Renal cortical epithelial cell (primary cell): ENCODE measurements around the gene SORCS2. TPM values are rescaled to one million over a fixed set of nuclear protein-coding genes. Genes with fewer than 3 reads are reported as not detected.
A peak's percentile ranks its signal among the peaks of the same experiment; 100 is the strongest.

ENCODE experiments used
- DNase-seq: peaks from one replicate; pipeline ENCODE4 v3.0.0-alpha.2; 2011; ENCODE audit warnings: low read depth
- total RNA-seq: library from RNA; depleted of rRNA; stranded (reverse); fragments of >200 nt; gene quantifications from 2 replicates; pipeline ENCODE4 v1.2.3, GENCODE V29; 2014

SORCS2 gene
- total RNA-seq, result 1.0 and 11.0 TPM in 2 replicates

DNA sequence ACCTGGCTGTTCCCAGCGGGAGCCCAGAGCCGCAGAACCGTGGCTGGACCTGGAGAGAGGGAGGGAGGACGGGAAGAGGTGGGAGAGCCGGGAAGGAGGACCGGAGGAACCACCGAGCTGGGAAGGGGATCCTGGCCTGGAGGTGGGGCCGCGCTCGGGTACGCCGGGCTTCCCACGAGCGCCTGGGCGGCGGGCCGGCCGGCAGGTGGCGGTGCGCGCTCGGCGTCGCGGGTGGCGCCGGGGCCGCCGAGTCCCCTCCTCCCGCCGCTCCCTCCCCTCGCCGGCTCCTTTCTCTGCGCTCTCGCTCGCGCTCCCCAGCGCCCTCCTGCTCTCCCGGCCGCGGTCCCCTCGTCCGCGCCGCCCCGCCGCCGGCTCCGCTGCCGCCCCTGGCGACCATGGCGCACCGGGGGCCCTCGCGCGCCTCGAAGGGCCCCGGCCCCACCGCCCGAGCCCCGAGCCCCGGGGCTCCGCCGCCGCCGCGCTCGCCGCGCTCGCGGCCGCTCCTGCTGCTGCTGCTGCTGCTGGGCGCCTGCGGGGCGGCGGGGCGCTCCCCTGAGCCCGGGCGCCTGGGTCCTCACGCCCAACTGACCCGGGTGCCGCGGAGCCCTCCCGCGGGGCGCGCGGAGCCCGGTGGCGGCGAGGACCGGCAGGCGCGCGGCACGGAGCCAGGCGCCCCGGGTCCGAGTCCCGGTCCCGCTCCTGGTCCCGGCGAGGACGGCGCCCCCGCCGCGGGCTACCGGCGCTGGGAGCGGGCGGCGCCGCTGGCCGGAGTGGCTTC is at the start of gene SORCS2:
TSS of gene SORCS2 (plus strand) at position 287 of the 778 bp plus-strand sequence.
- DNase-seq, result no peak

DNA sequence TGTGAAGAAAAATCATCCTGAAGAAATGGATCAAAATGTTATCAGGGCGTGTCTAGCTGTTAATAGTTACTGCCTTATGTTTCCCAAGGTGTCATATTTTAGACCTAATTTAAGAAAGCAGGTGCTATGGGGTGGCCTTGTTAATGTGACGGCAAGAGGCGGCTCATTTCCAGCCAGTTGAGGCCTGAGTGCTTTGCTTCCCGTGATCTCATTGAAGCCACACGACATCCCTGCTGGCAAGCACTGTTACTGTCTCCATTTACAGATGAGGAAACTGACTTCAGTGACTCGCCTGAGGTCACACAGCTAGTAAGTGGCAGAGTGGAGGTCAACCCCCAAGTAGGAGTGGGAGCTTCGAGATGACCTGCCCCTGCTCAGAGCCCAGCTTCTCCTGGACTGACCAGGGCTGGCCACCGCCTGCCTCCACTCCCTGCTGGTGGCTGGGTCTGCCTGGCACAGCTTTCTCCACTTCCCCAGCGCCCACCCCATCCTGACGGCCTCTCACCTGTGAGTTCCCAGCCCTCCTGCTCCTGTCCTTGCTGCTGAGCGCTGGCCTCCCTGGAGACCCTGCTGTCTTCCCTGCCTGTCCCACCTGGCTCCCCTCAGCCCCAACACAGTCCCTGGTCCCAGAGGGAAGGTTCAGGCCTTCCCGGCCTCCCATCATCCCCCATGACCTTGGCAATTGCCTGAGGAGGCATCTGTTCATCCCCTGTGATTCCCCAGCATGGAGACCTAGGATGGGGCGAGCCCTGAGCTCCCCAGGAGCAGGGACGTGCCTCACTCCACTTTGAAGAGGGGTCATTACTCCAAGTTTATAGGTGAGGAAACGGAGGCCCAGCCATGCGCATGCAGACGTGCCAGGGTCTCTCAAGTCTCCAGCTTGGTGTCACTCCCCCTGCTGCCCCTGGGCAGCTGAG is 47.7 kb upstream of the SORCS2 start:
- DNase-seq, result no peak

- DNase-seq, result no peak
Observed at GRCh38 chr4:7145291-7145934, 46.9 kb upstream of the SORCS2 start.

DNA sequence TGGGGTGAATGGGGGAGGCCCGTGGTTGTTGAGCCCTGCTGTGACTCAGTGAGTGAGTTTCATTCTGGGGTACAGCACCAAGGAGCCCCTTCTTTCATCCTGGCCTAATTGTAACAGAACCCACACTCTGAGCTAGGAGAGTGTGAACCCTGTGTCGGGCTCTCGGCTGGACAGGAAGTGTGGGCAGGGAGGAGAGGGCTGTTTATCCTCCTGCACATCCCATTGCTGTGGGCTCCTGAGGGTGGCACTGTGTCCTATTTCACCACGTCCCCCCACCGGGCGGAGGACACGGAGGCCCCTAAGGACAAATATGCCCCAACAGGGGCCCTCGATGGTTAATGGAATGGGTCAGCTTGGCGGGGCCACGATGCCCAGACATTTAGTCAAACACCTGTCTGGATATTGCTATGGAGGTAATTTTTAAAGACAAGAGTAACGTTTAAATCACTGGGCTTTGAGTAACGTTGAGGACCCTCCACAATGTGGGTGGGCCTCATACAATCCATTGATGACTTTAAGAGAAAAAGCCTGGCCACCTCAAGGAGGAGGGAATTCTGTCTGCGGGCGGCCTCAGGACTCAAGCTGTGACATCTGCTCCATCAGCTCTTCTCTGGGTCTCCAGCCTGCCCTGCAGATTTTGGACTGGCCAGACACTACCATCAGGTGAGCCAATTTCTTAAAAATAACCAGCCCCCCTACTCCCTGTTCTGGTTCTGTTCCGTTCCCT is 46.1 kb upstream of the SORCS2 start:
- no peak for DNase-seq

DNA sequence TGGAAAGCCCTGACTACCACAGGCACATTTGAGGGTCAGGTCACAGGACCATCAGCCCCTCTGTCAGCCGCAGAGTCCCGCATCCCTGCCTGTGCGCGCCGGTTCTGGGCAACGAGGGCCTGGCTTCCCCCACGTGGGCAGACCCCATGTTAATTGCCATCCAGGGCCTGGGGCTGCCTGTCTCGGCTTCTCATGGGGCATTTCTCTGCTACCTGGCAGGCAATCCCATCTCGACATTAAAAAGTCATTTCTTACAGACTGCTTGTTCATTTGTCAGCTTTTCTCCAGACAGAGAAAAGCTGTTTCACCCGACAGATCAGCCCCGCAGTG is 45.6 kb upstream of the SORCS2 start:
- no peak for DNase-seq

GRCh38 chr4:7147261-7147660 is 45.1 kb upstream of the SORCS2 start:
- no peak for DNase-seq

DNA sequence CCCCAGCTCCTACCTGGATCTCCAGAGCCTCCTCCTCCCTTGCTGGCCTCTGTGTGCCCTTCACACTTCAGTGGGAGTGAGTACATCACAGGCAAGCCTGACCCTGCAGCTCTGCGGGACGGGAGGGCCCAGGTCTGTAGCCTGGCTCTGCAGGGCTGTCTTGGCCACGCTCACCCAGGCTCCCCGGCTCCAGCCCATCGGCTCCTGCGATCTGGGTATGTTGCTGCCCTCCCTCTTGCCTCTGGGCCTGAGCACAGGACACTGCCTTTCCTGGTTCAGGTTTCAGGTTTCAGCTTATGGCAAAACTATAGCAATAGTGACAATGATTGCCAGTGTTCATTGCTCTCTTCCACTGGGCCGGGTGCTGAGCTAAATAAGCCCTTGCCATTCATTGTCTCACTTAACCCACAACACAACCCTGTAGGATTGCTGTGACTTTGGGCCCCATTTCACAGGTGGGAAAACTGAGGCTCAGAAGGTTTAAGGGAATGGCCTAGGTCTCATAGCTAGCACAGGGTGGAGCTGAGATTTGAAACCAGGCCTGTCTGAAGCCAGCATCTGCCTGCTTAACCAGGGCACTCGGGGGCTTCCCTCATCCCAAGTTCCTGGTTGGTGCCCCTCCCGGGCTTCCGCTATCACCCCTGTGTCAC is 44.6 kb upstream of the SORCS2 start:
- no peak for DNase-seq

GRCh38 chr4:7148337-7148736 is 44.0 kb upstream of the SORCS2 start:
- no peak for DNase-seq

DNA sequence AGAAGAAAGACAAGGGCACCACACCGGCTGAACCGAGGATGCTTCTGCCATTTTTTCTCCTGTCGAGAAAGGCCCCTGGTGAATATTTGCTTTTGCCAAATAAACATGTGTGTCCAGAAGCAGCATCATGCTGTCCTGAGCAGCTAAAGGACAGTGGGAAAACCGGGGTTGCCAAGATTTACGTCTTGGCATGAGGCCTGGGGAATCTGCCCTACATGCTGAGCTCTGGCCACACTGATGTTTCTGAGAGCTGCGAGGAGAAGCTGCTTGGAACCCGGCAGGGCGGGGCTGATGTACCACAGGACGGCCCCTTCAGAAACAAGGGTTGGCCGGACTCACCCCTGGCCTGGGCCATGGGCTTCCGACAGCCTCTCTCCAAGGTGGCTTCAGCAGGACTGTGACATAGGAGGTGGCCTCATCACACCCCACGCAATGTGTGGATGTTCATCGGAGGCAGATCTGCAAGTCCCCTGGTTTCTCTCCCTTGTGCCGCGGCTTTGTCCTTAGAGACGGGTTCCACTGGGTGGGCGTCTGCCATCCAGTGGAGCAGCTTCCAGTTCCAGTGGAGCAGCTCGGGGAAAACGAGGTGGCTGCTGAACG is 42.2 kb upstream of the SORCS2 start:
- no peak for DNase-seq

DNA sequence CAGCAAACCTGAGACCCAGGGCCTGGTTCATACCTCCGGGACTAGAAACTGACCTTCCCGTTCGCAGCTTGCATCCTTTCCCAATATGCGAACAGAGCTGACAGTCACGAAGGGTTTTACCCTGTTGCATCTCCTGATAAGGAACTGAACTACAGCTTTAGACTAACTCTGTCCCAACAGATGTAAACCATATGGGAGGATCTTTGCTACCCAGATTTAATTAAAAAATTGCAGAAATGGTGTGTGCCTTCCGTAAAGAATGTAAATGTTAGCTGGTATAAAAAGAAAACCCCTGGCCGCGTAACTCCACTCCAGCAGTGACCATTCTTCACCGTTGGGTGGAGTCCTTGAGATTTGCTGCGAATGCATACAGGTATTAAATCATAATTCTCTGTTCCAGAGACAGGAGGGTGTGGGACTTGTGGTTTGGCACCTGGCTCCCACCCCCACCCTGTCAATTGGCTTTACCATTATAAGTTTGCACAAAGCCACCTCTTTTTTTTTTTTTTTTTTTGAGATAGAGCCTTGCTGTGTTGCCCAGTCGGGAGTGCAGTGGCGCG is 40.6 kb upstream of the SORCS2 start:
- DNase-seq, result no peak

DNA sequence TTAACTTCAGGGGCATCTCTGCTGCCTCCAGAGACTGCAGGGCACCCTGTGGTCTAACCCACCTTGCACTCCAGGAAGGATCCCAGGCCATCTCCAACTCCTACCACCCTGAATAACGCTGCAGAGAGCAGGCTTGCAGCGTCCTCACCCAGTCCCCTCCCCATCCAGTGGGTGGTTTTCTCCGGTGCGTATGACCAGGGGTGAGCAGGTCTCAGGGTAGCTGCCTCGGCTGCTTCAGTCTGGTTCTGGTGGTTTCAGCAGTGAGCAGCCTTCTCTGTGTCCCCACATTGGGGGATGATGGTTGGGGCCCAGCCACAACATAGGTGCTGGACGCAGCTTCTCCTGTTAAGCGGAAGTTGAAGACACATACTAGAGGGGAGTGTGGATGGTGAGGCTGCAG is 38.6 kb upstream of the SORCS2 start:
- DNase-seq, result no peak

GRCh38 chr4:7154351-7154981 is 37.9 kb upstream of the SORCS2 start:
- no peak for DNase-seq

DNA sequence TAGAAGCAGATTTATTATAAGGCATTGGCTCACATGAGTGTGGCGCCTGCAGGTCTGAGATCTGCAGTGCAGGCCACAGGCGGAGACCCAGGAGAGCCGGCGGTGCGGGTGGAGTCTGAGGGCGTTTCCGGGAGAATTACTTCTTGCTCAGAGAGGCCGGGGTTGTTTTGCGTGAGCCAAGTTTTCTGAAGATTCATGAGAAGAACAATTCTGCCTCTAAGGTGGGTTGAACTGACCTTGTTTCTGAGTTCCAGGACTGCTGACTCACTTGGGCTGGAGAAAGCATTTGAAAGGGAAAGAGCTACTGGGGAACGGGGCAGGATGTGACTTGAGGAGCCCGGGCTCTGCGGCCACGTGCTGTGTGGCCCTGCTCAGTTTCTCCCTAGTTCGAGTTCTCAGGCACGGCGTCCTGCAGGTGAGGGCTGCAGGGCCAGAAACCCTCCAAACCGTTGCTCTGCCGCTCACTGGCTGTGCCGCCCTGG is 36.7 kb upstream of the SORCS2 start:
- no peak for DNase-seq

- DNase-seq, result no peak
Observed at GRCh38 chr4:7156328-7156727, 36.0 kb upstream of the SORCS2 start.

- no peak for DNase-seq
Observed at GRCh38 chr4:7156761-7157488, 35.4 kb upstream of the SORCS2 start.

GRCh38 chr4:7157666-7158065 is 34.7 kb upstream of the SORCS2 start:
- no peak for DNase-seq

DNA sequence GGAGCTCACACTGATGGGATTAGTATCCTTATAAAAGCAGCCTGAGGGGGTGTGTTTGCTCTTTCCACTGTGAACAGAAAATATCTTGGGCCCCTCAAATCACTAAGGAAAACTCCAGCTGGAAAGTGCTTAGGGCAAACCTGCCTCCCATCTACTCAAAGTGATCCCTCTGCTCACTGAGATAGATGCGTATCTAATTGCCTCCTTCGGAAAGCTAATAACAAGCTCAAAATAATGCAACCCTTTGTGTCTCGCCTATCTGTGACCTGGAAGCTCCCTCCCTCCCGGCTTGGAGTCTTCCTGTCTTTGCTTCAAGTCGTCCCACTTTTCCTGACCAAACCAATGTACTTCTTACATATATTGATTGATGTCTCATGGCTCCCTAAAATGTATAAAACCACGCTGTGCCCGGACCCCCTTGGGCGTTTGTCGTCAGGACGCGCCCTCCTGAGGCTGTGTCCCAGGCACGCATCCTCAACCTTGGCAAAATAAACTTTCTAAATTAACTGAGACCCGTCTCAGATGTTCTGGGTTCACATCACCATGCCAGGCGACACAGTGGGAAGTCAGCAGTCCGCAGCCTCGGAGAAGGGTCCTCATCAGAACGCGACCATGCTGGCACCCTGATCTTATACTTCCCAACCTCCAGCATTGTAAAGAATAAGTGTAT is 34.1 kb upstream of the SORCS2 start:
- no peak for DNase-seq

GRCh38 chr4:7158991-7159390 is 33.3 kb upstream of the SORCS2 start:
- no peak for DNase-seq

DNA sequence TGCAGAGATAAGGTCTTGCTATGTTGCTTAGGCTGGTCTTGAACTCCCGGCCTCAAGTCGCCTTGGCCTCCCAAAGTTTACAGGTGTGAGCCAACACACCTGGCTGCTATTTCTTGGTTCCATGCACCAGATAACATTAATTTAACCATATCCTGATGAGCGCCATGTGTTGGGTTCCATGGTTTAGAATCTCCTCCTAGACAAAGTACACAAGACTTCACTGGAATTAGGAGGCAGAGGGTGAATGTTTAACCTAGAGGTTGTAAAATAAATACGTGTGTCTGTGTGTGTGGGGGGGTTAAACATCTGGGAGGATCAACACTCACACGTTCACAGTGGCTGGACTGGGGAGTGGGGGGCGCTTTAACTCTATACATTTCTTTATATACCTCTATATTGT is 32.4 kb upstream of the SORCS2 start:
- peak; percentile 14 for DNase-seq
